ENCODE results near the gene PCDHGB4.

- TF ChIP-seq, protein P1, sequence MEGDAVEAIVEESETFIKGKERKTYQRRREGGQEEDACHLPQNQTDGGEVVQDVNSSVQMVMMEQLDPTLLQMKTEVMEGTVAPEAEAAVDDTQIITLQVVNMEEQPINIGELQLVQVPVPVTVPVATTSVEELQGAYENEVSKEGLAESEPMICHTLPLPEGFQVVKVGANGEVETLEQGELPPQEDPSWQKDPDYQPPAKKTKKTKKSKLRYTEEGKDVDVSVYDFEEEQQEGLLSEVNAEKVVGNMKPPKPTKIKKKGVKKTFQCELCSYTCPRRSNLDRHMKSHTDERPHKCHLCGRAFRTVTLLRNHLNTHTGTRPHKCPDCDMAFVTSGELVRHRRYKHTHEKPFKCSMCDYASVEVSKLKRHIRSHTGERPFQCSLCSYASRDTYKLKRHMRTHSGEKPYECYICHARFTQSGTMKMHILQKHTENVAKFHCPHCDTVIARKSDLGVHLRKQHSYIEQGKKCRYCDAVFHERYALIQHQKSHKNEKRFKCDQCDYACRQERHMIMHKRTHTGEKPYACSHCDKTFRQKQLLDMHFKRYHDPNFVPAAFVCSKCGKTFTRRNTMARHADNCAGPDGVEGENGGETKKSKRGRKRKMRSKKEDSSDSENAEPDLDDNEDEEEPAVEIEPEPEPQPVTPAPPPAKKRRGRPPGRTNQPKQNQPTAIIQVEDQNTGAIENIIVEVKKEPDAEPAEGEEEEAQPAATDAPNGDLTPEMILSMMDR (IDR thresholded peaks at IDR 0.05 in 2 of 3, conservative IDR thresholded peaks at IDR 0.05 in 1 of 3; ENCODE audit: insufficient read depth in 2 of 3, low read depth in 1 of 3, low read length in 3 of 3): peak in 2 of 3 experiments; percentile 32 to 43; a peak in 3 of 6 replicates
- no peak for TF ChIP-seq RBBP5 (IDR thresholded peaks at IDR 0.05; ENCODE audit: borderline replicate concordance, insufficient read depth, low read length, poor library complexity, severe bottlenecking)
- no peak for TF ChIP-seq CHD1 (IDR thresholded peaks at IDR 0.05; ENCODE audit: low read length)
- TF ChIP-seq JUNB (CRISPR knock-in tag; conservative IDR thresholded peaks at IDR 0.05): no peak
- TF ChIP-seq ELF1 (tag; IDR thresholded peaks at IDR 0.05): no peak
- no peak for TF ChIP-seq EZH2 (IDR thresholded peaks at IDR 0.05; ENCODE audit: borderline replicate concordance, low read depth, low read length)
- no peak for TF ChIP-seq DPF2 (IDR thresholded peaks at IDR 0.05)
These were observed 23.4 kb upstream of the PCDHGB4 start, which contains the start of gene PCDHGA5 for GRCh38 chr5:141363952-141364660.
